ENCODE measurements around the gene SPAG9. TPM values are rescaled to one million over a fixed set of nuclear protein-coding genes. Genes with fewer than 3 reads are reported as not detected.
A peak's percentile ranks its signal among the peaks of the same experiment; 100 is the strongest.

SPAG9 gene
- total RNA-seq, result 95.4 TPM

- peaks cover 53% of the 10 kb centered on the region for H3K4me1 ChIP-seq (ENCODE audit: insufficient read depth, low read length)
- H3K27me3 ChIP-seq (ENCODE audit: insufficient read depth, low read length), result no peaks in the 10 kb centered on the region
- no peaks in the 10 kb centered on the region for H3K9me3 ChIP-seq (ENCODE audit: low read depth, low read length)
- H3K4me3 ChIP-seq (ENCODE audit: low read length), result peak within 1 kb of the TSS; percentile 96
Measured at GRCh38 chr17:51120739-51121619, at the start of gene SPAG9. Gene SPAG9, minus strand, starts transcription at chr17:51120868. Its CDS starts 212 bp downstream, at chr17:51120656.

GRCh38 chr17:51169340-51169739 lies 48.7 kb upstream of the SPAG9 start:
- Histone ChIP-seq H3K27me3 (ENCODE audit: insufficient read depth, low read length) (no peaks in the 10 kb centered on the region), H3K4me3 (ENCODE audit: low read length) (no peak overlapping the region), H3K4me1 (ENCODE audit: insufficient read depth, low read length) (peaks cover 18% of the 10 kb centered on the region), H3K9me3 (ENCODE audit: low read depth, low read length) (no peaks in the 10 kb centered on the region)

- H3K4me3 ChIP-seq (ENCODE audit: low read length), result peak overlapping the region; percentile 64
- no peaks in the 10 kb centered on the region for H3K27me3 ChIP-seq (ENCODE audit: insufficient read depth, low read length)
- H3K4me1 ChIP-seq (ENCODE audit: insufficient read depth, low read length), result peaks cover 18% of the 10 kb centered on the region
- no peaks in the 10 kb centered on the region for H3K9me3 ChIP-seq (ENCODE audit: low read depth, low read length)
Measured at GRCh38 chr17:51166987-51167931, 46.6 kb upstream of the SPAG9 start.

- peaks cover 18% of the 10 kb centered on the region for H3K4me1 ChIP-seq (ENCODE audit: insufficient read depth, low read length)
- peak within 1 kb of the TSS; percentile 64 for H3K4me3 ChIP-seq (ENCODE audit: low read length)
- no peaks in the 10 kb centered on the region for H3K27me3 ChIP-seq (ENCODE audit: insufficient read depth, low read length)
- H3K9me3 ChIP-seq (ENCODE audit: low read depth, low read length), result no peaks in the 10 kb centered on the region
Measured at GRCh38 chr17:51166198-51166986, 45.7 kb upstream of the SPAG9 start, which contains the start of gene NME2. Gene NME2, plus strand, starts transcription at chr17:51166411. Its CDS starts 420 bp downstream, at chr17:51166831.

- Histone ChIP-seq H3K4me1 (ENCODE audit: insufficient read depth, low read length) (peaks cover 18% of the 10 kb centered on the region), H3K27me3 (ENCODE audit: insufficient read depth, low read length) (no peaks in the 10 kb centered on the region), H3K4me3 (ENCODE audit: low read length) (peak overlapping the region; percentile 64), H3K9me3 (ENCODE audit: low read depth, low read length) (no peaks in the 10 kb centered on the region)
Measured at GRCh38 chr17:51165680-51166197, 45.1 kb upstream of the SPAG9 start.

GRCh38 chr17:51164911-51165679 lies 44.4 kb upstream of the SPAG9 start:
- Histone ChIP-seq H3K4me1 (ENCODE audit: insufficient read depth, low read length) (peaks cover 18% of the 10 kb centered on the region), H3K4me3 (ENCODE audit: low read length) (no peak overlapping the region), H3K27me3 (ENCODE audit: insufficient read depth, low read length) (no peaks in the 10 kb centered on the region), H3K9me3 (ENCODE audit: low read depth, low read length) (no peaks in the 10 kb centered on the region)

- no peak overlapping the region for H3K4me3 ChIP-seq (ENCODE audit: low read length)
- H3K4me1 ChIP-seq (ENCODE audit: insufficient read depth, low read length), result peaks cover 7% of the 10 kb centered on the region
- H3K9me3 ChIP-seq (ENCODE audit: low read depth, low read length), result no peaks in the 10 kb centered on the region
- no peaks in the 10 kb centered on the region for H3K27me3 ChIP-seq (ENCODE audit: insufficient read depth, low read length)
Measured at GRCh38 chr17:51161541-51161940, 40.9 kb upstream of the SPAG9 start.

GRCh38 chr17:51159604-51160003 lies 38.9 kb upstream of the SPAG9 start:
- H3K9me3 ChIP-seq (ENCODE audit: low read depth, low read length), result no peaks in the 10 kb centered on the region
- H3K27me3 ChIP-seq (ENCODE audit: insufficient read depth, low read length), result no peaks in the 10 kb centered on the region
- peaks cover 6% of the 10 kb centered on the region for H3K4me1 ChIP-seq (ENCODE audit: insufficient read depth, low read length)
- H3K4me3 ChIP-seq (ENCODE audit: low read length), result no peak overlapping the region

- no peaks in the 10 kb centered on the region for H3K27me3 ChIP-seq (ENCODE audit: insufficient read depth, low read length)
- no peaks in the 10 kb centered on the region for H3K9me3 ChIP-seq (ENCODE audit: low read depth, low read length)
- no peak overlapping the region for H3K4me3 ChIP-seq (ENCODE audit: low read length)
- H3K4me1 ChIP-seq (ENCODE audit: insufficient read depth, low read length), result peaks cover 23% of the 10 kb centered on the region
Measured at GRCh38 chr17:51155416-51155815, 34.7 kb upstream of the SPAG9 start.

GRCh38 chr17:51154176-51154575 lies 33.5 kb upstream of the SPAG9 start:
- H3K9me3 ChIP-seq (ENCODE audit: low read depth, low read length), result no peaks in the 10 kb centered on the region
- peak overlapping the region; percentile 60 for H3K4me3 ChIP-seq (ENCODE audit: low read length)
- peaks cover 23% of the 10 kb centered on the region for H3K4me1 ChIP-seq (ENCODE audit: insufficient read depth, low read length)
- no peaks in the 10 kb centered on the region for H3K27me3 ChIP-seq (ENCODE audit: insufficient read depth, low read length)

- H3K27me3 ChIP-seq (ENCODE audit: insufficient read depth, low read length), result no peaks in the 10 kb centered on the region
- H3K4me1 ChIP-seq (ENCODE audit: insufficient read depth, low read length), result peaks cover 23% of the 10 kb centered on the region
- H3K4me3 ChIP-seq (ENCODE audit: low read length), result peak within 1 kb of the TSS; percentile 60
- no peaks in the 10 kb centered on the region for H3K9me3 ChIP-seq (ENCODE audit: low read depth, low read length)
Measured at GRCh38 chr17:51153210-51154072, 32.8 kb upstream of the SPAG9 start, which contains the start of gene NME1. Gene NME1, plus strand, starts transcription at chr17:51153559. Its CDS starts 2,096 bp downstream, at chr17:51155655.

- Histone ChIP-seq H3K4me1 (ENCODE audit: insufficient read depth, low read length) (peaks cover 23% of the 10 kb centered on the region), H3K9me3 (ENCODE audit: low read depth, low read length) (no peaks in the 10 kb centered on the region), H3K27me3 (ENCODE audit: insufficient read depth, low read length) (no peaks in the 10 kb centered on the region), H3K4me3 (ENCODE audit: low read length) (no peak overlapping the region)
Measured at GRCh38 chr17:51152766-51153209, 32.1 kb upstream of the SPAG9 start.

GRCh38 chr17:51150932-51151331 lies 30.3 kb upstream of the SPAG9 start:
- Histone ChIP-seq H3K4me3 (ENCODE audit: low read length) (no peak overlapping the region), H3K27me3 (ENCODE audit: insufficient read depth, low read length) (no peaks in the 10 kb centered on the region), H3K9me3 (ENCODE audit: low read depth, low read length) (no peaks in the 10 kb centered on the region), H3K4me1 (ENCODE audit: insufficient read depth, low read length) (peaks cover 23% of the 10 kb centered on the region)

Measured in mononuclear cell (primary cell).